Body of pancreas (tissue), 4 donors: Measurements from ENCODE around the gene CRAMP1. TPM values are rescaled to one million over a fixed set of nuclear protein-coding genes. Genes with fewer than 3 reads are reported as not detected.

ENCODE experiments used
- ATAC-seq: fragments of 150-250 bp; one replicate; pipeline ENCODE4 v1.9.1; 2016
- DNase-seq, 4 donors: peaks; one replicate each; pipeline ENCODE4 v3.0.0-alpha.2; 2019
- H3K27ac ChIP-seq, 4 donors: fragments of 200-600 bp; sonication (generic); 1 replicate in 3 of 4; 2 replicates in 1 of 4; pipeline versions ENCODE4 v1.5.1 to v1.6.1; 2016 to 2019; ENCODE audit warnings: mild to moderate bottlenecking in 1 of 4, mixed read lengths in 1 of 4, moderate library complexity in 1 of 4
- H3K27me3 ChIP-seq, 2 donors: fragments of 200-600 bp; sonication (generic); one replicate each; pipeline ENCODE4 v1.6.0; 2016; ENCODE audit warnings: mild to moderate bottlenecking in 1 of 2
- H3K36me3 ChIP-seq, 2 donors: fragments of 200-600 bp; sonication (generic); replicated peaks in 1 of 2; 2 replicates each; pipeline ENCODE4 v1.5.1; 2016; ENCODE audit warnings: low read depth in 2 of 2; ENCODE audit not compliant: insufficient read depth in 1 of 2
- H3K4me1 ChIP-seq: fragments of 200-600 bp; sonication (generic); one replicate; pipeline ENCODE4 v1.6.0; 2016
- H3K4me3 ChIP-seq, 2 donors: fragments of 200-600 bp; sonication (generic); 1 replicate in 1 of 2; 2 replicates in 1 of 2; pipeline ENCODE4 v1.5.1; 2016 to 2019
- H3K9me3 ChIP-seq, 3 donors: fragments of 200-600 bp; sonication (generic); 1 replicate in 2 of 3; 2 replicates in 1 of 3; pipeline ENCODE4 v1.5.1; 2016
- CTCF ChIP-seq, 7 experiments: fragments of 450-650 bp in 4 of 7; fragments of 200-600 bp in 3 of 7; sonication (generic) in 3 of 7; IDR thresholded peaks; one replicate each; pipeline ENCODE4 v1.5.1; 2016 to 2019; ENCODE audit warnings: antibody characterized with exemption in 7 of 7
- POLR2A ChIP-seq, 3 donors: fragments of 450-650 bp; IDR thresholded peaks; one replicate each; pipeline ENCODE4 v1.6.1; 2016; ENCODE audit warnings: antibody characterized with exemption in 3 of 3, mild to moderate bottlenecking in 2 of 3
- WGBS, 2 donors: methylation state at CpG; one replicate each; pipeline ENCODE4 v1.1.5; 2017; 5-methylcytosine and 5-hydroxymethylcytosine counted together
- intact Hi-C: fragments of 100-400 bp; cut with DNase I; formaldehyde crosslinking; loops from one replicate; pipeline ENCODE4 v1.15.1; 2023
- total RNA-seq, 2 donors: library from RNA; depleted of rRNA; stranded (reverse); fragments of >200 nt; gene quantifications; one replicate each; pipeline ENCODE4 v1.1.0, GENCODE V29; 2016

Gene CRAMP1
- total RNA-seq, 2 donors from 2014 or later = 8.6 to 17.8 TPM

- Histone ChIP-seq H3K36me3 (peaks cover 0 to 17% of the 10 kb centered on the region in 2 donors), H3K27me3 (no peaks in the 10 kb centered on the region), H3K4me3 (no peak overlapping the region), H3K9me3 (no peaks in the 10 kb centered on the region), H3K27ac (no peak overlapping the region), H3K4me1 (no peaks in the 10 kb centered on the region)
- no peak for ATAC-seq
- DNase-seq = no peak
- intact Hi-C loops = no loop called here
- TF ChIP-seq POLR2A (IDR thresholded peaks at IDR 0.05) = no peak
- no peak for TF ChIP-seq CTCF (IDR thresholded peaks at IDR 0.05)
- WGBS, 2 donors = 83 to 93% methylated on average over 1 of the region's 1 CpG
Measured at GRCh38 chr16:1651974-1652312, 39.8 kb downstream of the CRAMP1 start.

GRCh38 chr16:1653023-1653422 is 40.9 kb downstream of the CRAMP1 start:
- Histone ChIP-seq H3K4me3 (no peak overlapping the region), H3K4me1 (no peaks in the 10 kb centered on the region), H3K27me3 (no peaks in the 10 kb centered on the region), H3K9me3 (no peaks in the 10 kb centered on the region), H3K36me3 (peaks cover 0 to 19% of the 10 kb centered on the region in 2 donors), H3K27ac (no peak overlapping the region)
- TF ChIP-seq POLR2A (IDR thresholded peaks at IDR 0.05) (no peak), CTCF (IDR thresholded peaks at IDR 0.05) (no peak)
- DNase-seq = no peak
- intact Hi-C loops = no loop called here
- no peak for ATAC-seq
- WGBS, 2 donors = 97 to 98% methylated on average over 8 to 15 of the region's 15 CpGs

DNA sequence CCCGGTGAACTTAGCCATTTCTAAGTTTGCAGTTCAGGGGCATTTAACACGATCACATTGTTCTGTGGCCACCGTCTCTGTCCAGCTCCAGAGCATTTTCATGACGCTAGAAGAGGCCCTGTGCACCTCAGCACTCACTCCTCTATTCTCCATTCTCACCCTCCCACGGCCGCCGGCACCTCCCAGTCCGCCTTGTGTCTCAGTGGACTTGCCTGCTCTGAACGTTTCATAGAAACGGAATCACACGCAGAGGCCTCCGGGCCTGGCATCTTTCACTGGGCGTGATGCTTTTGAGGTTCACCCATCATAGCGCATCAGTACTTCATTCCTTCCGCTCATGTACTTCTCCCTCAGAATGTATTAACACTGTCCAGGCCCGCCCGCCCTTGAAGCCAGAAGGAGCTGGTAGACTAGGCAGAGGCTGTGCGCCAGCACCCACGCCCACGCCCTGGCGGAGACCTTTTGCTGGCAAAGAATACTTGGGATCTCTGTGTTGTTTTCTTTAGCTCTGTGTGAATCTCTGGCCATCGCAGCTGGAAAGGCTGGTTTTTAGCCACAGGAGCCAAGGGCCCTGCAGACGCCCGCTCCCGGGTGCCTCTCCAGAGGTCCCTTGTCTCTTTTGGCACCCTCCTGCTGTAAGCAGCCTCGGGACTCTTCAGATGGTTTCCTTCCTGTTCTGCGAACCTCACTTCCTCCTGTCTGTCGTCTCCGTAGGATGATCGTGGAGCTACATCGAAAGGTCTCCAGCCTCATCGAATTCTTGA is 42.5 kb downstream of the CRAMP1 start:
- 87 to 92% methylated on average over 32 of the region's 32 CpGs for WGBS, 2 donors
- Histone ChIP-seq H3K36me3 (peaks cover 0 to 21% of the 10 kb centered on the region in 2 donors), H3K4me3 (no peak overlapping the region), H3K9me3 (no peaks in the 10 kb centered on the region), H3K27ac (no peak overlapping the region), H3K27me3 (no peaks in the 10 kb centered on the region), H3K4me1 (no peaks in the 10 kb centered on the region)
- ATAC-seq = no peak
- no peak for DNase-seq
- TF ChIP-seq POLR2A (IDR thresholded peaks at IDR 0.05) (no peak), CTCF (IDR thresholded peaks at IDR 0.05) (no peak)
- intact Hi-C loops = no loop called here

- no peak for TF ChIP-seq POLR2A (IDR thresholded peaks at IDR 0.05)
- TF ChIP-seq CTCF (IDR thresholded peaks at IDR 0.05) = no peak
- H3K27ac ChIP-seq = no peak overlapping the region
- H3K4me1 ChIP-seq = no peaks in the 10 kb centered on the region
- H3K36me3 ChIP-seq = peaks cover 0 to 25% of the 10 kb centered on the region in 2 donors
- DNase-seq = no peak
- WGBS, 2 donors = 81 to 89% methylated on average over 8 to 15 of the region's 16 CpGs
- H3K9me3 ChIP-seq = no peaks in the 10 kb centered on the region
- H3K27me3 ChIP-seq = no peaks in the 10 kb centered on the region
- no peak overlapping the region for H3K4me3 ChIP-seq
- no peak for ATAC-seq
- intact Hi-C loops = no loop called here
Measured at GRCh38 chr16:1655269-1655807, 43.2 kb downstream of the CRAMP1 start.
